RPMI8226 (cell line): Measurements from ENCODE around the gene PDZD2.
"Not testable (repeated sequence)": the region's sequence is repeated elsewhere in the genome, so short reads cannot be mapped to it uniquely, and the experiment has no call there.

Experiments
- DNase-seq: peaks from one replicate; pipeline ENCODE4 v3.0.0-alpha.2; 2015

The PDZD2 gene

DNA sequence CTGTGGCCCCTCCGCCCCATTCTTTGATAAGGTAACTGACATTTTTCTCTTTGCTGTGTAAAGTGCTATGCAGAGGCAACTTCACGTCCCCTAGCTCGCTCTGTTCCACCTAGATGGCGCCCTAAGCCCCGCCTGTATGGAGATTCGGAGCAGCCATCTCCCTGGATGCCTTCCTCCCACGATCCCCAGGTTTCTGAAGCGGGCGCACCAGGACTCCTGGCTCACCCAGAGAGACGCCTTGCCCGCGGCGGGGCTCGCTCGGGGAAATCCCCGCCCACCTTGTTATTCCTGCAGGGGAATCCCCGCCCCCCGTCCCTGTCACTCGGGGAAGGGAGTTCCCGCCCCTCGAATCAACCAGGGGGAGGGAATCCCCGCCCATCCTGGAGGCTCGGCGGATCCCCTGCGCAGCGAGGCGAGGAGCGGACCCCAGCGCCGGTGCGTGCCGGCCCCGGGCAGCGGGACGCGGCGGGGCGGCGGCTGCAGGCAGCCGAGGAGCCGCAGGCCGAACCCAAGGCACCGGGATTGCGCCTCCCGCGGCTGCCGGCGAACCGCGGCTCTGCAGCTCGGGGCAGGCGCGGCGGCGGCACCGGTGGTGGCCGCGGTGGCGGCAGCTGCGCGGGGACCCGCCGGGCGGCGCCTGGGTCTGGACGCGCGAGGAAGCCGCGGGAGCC is at the start of gene PDZD2:
PDZD2 (plus strand) TSS at position 384 of the 671 bp plus-strand sequence.
- peak; percentile 56 for DNase-seq

DNA sequence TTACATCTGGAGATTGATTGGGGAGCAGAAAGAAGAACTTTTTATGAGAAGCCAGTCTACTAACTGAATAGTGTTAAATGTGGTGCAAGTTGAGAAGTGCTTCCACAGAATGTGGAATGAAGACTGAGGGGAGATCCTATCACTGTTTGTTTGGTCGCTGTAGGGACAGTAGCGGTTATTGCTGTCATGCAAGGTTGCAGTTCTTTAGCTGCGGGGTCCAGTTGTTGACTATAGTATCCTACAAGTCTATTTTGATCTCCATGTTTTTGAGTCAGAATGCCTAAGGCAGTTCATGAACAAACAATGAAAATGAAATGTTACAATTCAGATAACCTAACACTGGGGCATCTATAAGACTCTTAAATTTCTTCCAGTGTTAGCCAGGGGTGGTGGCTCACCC is 45.3 kb upstream of the PDZD2 start:
- DNase-seq = no peak

GRCh38 chr5:31596354-31596753 is 42.6 kb upstream of the PDZD2 start:
- no peak for DNase-seq

- no peak for DNase-seq
Observed at GRCh38 chr5:31598640-31599611, 40.0 kb upstream of the PDZD2 start.

- not testable (repeated sequence) for DNase-seq
Observed at GRCh38 chr5:31602305-31602704, 36.6 kb upstream of the PDZD2 start.

- DNase-seq = no peak
Observed at GRCh38 chr5:31604240-31604639, 34.7 kb upstream of the PDZD2 start.

- DNase-seq = no peak
Observed at GRCh38 chr5:31604644-31605043, 34.3 kb upstream of the PDZD2 start.

GRCh38 chr5:31605920-31606319 is 33.0 kb upstream of the PDZD2 start:
- DNase-seq = no peak

DNA sequence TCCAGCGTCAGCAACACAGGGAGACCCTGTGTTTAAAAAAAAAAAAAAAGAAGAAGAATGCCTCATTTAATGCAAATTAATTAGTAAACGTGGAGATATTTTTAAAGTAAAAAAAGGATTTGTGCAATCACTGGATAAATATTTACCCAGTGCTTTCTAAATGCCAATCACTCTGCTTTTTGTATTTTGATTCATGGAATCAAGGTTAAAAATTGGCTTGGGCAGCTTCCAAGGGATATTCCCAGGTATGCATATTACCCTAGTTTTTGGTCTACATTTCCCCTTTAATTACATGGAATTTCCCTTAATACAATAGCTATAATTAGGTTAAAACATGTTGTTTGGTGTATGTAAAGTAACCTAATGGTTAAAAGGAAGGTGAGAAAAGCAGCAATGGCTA is 31.4 kb upstream of the PDZD2 start:
- no peak for DNase-seq

DNA sequence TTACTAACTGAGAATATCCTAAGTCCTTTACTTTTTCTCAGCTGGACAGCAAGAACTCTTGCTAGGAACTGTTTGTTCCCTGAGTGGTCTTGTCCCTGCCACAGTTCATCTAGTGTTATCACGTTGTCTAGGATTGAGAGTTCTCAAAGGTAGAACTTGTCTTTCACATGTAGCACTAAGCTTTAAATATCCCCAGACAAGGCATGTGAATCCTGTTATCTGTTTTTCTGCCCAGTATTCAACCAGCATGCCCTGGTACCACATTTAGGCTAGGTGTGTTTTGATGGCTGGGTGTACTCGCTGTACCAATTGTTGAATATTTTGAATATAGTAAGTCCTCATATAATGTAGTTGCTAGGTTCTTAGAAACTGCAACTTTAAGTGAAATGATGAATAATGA is 27.9 kb upstream of the PDZD2 start:
- DNase-seq = no peak

GRCh38 chr5:31613651-31614050 is 25.3 kb upstream of the PDZD2 start:
- no peak for DNase-seq

DNA sequence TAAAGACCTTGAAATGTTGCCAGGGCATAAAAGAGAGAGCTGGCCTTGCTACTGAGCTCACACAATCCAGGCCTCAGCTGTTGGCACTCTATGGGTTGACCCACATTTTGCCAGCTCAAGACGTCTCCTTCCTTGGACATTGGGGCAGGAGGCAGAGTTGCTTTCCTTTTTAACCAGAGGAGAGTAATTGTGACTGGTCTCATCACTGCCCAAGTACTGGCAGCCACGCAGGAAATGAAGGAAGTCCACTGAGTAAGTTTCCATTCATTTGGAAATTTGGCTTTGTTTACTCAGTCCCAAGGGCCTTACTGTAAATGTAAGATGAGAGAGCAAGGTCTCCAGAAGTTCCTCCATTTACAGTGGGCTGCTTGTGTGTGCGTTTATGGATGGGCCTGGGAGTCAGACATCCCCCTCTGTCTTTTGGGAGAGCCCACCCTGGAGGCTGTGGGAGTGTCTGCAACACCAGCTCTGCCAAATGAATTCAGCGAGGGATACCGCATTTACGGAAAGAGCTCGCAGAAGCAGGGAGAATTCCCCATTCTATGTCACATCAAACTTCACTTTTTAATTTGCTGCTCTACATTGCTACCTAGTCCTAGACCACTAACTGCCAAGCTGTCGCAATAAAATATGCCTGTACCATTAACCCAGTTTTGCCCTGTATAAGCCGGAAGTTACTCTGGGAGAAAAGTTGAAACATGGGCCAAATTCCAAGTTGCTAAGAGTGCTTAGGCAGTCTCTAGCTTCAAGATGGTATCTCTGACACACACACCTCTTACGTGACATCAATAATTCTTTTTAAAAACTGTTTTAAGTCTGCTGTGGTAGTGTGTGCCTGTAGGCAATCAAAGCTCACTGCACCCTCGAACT is 24.5 kb upstream of the PDZD2 start:
- DNase-seq = no peak

- DNase-seq = no peak
Observed at GRCh38 chr5:31617867-31618266, 21.1 kb upstream of the PDZD2 start.

DNA sequence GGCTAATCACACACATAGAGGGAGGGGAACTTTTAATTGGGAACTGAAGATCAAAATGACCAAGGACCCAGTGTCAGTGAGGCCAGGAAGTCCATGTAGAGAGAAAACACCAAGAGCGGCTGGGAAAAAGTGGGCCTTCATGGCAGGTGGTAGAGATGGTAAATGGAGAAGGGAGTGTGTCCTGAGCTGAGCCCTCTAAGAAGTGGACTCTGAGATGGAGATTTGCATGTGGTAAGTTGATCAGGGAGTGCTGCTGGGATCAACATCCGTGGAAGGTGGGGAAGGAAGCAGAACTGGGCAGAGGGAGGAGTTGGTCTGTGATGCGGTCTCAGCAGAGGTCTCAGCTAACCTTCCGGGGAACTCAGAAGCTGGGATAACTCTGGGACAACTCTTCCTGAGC is 18.9 kb upstream of the PDZD2 start:
- DNase-seq = no peak

DNA sequence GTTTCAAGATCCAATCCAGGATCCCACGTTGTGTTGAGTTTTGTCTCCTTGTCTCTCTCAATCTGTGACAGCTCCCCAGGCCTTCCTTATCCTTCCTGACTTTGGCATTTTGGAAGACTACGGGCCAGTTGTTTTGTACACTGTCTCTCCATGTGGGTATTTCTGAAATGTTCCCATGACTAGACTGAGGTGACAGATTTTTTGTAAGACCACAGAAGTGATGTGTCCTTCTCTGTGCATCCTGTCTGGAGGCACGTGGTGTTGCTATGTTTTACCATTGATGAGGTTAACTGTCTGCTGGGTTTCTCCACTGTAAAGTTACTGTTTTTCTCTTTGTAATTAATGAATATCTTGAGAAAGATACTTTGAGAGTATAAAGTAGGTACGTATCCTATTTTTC is 15.7 kb upstream of the PDZD2 start:
- no peak for DNase-seq

DNA sequence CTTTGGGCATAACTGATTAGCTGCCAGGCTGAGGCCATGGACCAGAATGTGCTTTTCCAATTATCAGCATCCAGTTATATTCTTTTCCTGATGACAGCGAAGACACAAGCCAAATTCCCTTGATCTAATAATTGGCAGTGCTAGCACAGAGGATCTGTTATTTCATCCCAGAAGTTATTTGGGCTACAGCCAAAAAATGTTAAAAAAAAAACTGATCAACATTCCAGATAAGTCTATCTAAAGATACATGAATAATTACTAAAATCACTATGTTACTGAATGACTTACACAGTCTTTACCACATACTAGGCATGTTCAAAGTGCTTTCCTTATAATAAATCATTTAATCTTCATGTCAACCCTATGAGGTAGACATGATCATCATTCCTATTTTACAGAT is 13.5 kb upstream of the PDZD2 start:
- no peak for DNase-seq

DNA sequence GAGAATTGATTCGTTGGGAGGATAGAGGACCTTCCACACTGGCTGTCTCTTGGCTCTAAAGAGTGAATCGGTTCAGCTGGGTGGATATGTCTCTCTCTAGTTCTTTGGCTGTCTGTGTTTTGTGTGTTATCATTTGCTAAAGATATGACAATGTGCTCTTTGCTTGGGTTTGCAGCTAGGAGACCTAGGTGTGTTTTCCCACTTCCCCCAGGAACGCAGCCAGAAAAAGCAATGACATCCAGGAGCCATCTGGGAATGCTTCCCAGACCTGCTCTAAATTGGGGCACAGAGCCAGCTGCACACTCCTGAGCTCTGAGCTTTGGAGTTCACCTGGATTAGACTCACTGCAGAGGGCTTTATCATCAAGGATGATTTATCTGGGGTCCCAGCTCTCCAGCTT is 12.8 kb upstream of the PDZD2 start:
- no peak for DNase-seq

GRCh38 chr5:31626604-31627234 is 12.2 kb upstream of the PDZD2 start:
- no peak for DNase-seq

DNA sequence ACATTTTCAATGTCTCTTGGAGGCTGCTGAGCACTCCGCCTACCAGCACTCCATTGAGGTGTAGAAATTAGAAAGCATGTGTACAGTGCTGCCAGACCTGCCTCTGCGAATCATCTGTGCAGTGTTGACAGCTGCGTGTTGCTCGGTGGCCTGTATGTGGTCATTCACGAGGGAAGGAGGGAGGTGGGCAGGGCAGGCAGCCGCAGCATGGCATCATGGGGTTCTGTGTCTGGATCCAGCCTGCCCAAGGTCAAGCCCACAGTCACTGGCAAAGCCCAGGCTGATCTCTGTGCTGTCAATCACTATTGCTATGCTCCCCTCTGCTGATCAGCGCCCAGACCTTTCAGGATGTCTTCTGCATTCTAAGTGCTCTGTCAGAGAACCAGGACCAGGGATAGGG is 8.0 kb upstream of the PDZD2 start:
- no peak for DNase-seq

GRCh38 chr5:31632460-31632859 is 6.5 kb upstream of the PDZD2 start:
- DNase-seq = no peak

DNA sequence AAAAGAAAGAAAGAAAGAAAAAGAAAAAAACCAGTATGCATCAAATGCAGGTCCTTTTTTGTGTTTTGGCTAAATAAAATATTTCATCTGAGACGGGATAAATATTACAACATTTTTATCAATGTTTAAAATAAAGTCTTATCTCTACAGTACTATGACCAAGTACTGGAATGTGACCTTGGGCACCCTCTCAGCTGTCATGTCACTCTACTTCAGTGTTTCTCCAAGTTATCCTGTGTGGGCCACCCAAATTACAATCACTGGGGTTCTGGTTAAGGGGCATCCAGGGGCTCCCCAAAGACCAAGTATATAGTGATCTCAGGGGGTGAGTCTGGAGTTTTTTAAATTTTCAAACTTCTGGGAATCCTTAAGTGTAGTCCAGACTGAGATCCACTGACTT is 3.5 kb upstream of the PDZD2 start:
- no peak for DNase-seq

DNA sequence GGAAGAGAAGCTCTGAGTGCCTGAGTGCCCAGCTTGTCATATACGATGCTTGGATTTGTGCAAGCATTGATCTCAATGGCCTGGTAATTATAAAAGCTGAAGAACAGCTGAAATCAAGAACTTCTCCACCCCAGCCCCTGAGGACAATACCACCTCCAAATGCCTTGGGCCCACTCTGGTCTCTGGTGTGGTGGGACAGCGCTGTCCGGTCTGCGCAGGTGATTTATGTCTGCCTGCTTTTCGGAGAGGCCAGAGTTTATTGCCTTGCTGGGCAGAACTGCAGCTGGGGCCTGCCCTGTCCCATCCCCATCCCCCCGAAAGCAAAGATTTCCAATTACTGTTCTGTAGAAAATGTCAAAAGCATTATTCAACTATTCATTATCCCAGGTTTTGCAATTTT is 1.1 kb upstream of the PDZD2 start:
- no peak for DNase-seq

- no peak for DNase-seq
Observed at GRCh38 chr5:31638345-31638744, 586 bp upstream of the PDZD2 start.
